ENCODE measurements around the gene IL24.

DNA sequence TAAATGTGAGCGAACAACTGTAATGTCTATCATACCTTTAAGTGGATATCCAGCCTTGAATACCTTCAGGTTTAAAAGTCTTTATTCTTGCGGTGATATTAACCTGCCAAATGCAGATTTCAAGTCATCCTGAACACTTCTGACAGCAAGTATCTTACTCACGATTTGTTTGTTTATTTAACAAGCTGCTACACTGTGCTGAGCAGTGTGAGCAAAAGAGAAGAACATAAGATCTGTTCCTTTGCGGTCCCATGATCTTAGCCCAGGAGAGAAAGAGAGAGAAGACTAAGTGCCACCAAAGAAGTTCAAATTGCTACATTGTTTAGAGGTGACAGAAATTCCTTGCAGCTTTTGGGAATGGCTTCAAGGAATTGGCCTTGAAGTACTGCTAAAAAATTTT is 9.5 kb upstream of the IL24 start:
- no peak for TF ChIP-seq CTCF (IDR thresholded peaks at IDR 0.05)
- TF ChIP-seq CHD4 (IDR thresholded peaks at IDR 0.05; ENCODE audit: borderline replicate concordance) = no peak
- TF ChIP-seq JUNB (IDR thresholded peaks at IDR 0.05) = no peak
- no peak for TF ChIP-seq ESRRA (IDR thresholded peaks at IDR 0.05; ENCODE audit: borderline replicate concordance, low read length)
- TF ChIP-seq NR3C1 (IDR thresholded peaks at IDR 0.05) = no peak
- no peak for TF ChIP-seq MAZ (IDR thresholded peaks at IDR 0.05; ENCODE audit: borderline replicate concordance, low read depth, low read length)
- no peak for TF ChIP-seq HES2 (IDR thresholded peaks at IDR 0.05)
- no peak for TF ChIP-seq ATOH8 (CRISPR knock-in tag; IDR thresholded peaks at IDR 0.05; ENCODE audit: low read depth)
- TF ChIP-seq KDM1A (IDR thresholded peaks at IDR 0.05; ENCODE audit: low read depth) = no peak
- no peak for TF ChIP-seq MAX (IDR thresholded peaks at IDR 0.05)
- TF ChIP-seq REST (IDR thresholded peaks at IDR 0.05) = no peak
